OCI-LY7 (cell line): Measurements from ENCODE around the gene FMNL3. TPM values are rescaled to one million over a fixed set of nuclear protein-coding genes. Genes with fewer than 3 reads are reported as not detected.
"Not testable (repeated sequence)": the region's sequence is repeated elsewhere in the genome, so short reads cannot be mapped to it uniquely, and the experiment has no call there.

Experiments
- BruUV-seq: library from RNA; stranded (reverse); fragments of 400-500 nt; replicated peaks from 2 replicates; lab custom pipeline; 2021; lab: Mats Ljungman, UMichigan
- CTCF ChIA-PET: fragments of 300-600 bp; sonication (Branson Sonifier 250); formaldehyde crosslinking; loops from one replicate; lab custom pipeline; 2022; ENCODE audit warnings: antibody characterized with exemption; ENCODE audit not compliant: unreplicated experiment; lab: Charles Lee
- POLR2A ChIA-PET: fragments of 300-600 bp; sonication (Branson Sonifier 250); formaldehyde crosslinking; loops from one replicate; lab custom pipeline; 2022; ENCODE audit warnings: antibody characterized with exemption; lab: Charles Lee
- DNase-seq: peaks from one replicate; pipeline ENCODE4 v3.0.0-alpha.2; 2015; ENCODE audit warnings: low spot score
- H2AFZ ChIP-seq: fragments of 200-600 bp; sonication (generic), shearing (Covaris generic); 2 replicates; pipeline ENCODE4 v1.6.1; 2014; ENCODE audit warnings: mild to moderate bottlenecking, antibody characterized with exemption, low read length, moderate library complexity
- H3K27ac ChIP-seq: fragments of 200-600 bp; sonication (generic); 2 replicates; pipeline ENCODE4 v1.5.1; 2014; ENCODE audit warnings: mixed run types, low read depth, mild to moderate bottlenecking, moderate library complexity, low read length, inconsistent platforms; ENCODE audit not compliant: poor library complexity, severe bottlenecking
- H3K36me3 ChIP-seq: fragments of 200-600 bp; sonication (generic); 2 replicates; pipeline ENCODE4 v1.6.1; 2014; ENCODE audit warnings: mild to moderate bottlenecking, antibody characterized with exemption, low read length, moderate library complexity, mixed read lengths; ENCODE audit not compliant: insufficient read depth
- H3K4me1 ChIP-seq: fragments of 200-600 bp; sonication (generic); 2 replicates; pipeline ENCODE4 v1.5.1; 2014; ENCODE audit warnings: mild to moderate bottlenecking, low read length; ENCODE audit not compliant: insufficient read depth, poor library complexity, severe bottlenecking
- H3K4me2 ChIP-seq: fragments of 200-600 bp; sonication (generic); 2 replicates; pipeline ENCODE4 v1.6.1; 2014; ENCODE audit warnings: mild to moderate bottlenecking, low read length
- H3K4me3 ChIP-seq: fragments of 200-600 bp; sonication (generic); 2 replicates; pipeline ENCODE4 v1.5.1; 2014; ENCODE audit warnings: mild to moderate bottlenecking, low read depth, low read length; ENCODE audit not compliant: poor library complexity, severe bottlenecking
- H3K79me2 ChIP-seq: fragments of 200-600 bp; sonication (generic); 2 replicates; pipeline ENCODE4 v1.6.1; 2016; ENCODE audit warnings: low read depth, mild to moderate bottlenecking, low read length, moderate library complexity, mixed read lengths; ENCODE audit not compliant: insufficient read depth
- H3K9me2 ChIP-seq: fragments of 200-600 bp; sonication (generic); 2 replicates; pipeline ENCODE4 v1.6.1; 2016; ENCODE audit warnings: mild to moderate bottlenecking, low read length, mixed read lengths; ENCODE audit not compliant: insufficient read depth
- H3K9me3 ChIP-seq: fragments of 200-600 bp; sonication (generic); 2 replicates; pipeline ENCODE4 v1.6.1; 2014; ENCODE audit warnings: mild to moderate bottlenecking, mixed run types, low read length, mixed read lengths
- H4K20me1 ChIP-seq: fragments of 200-600 bp; sonication (generic); 2 replicates; pipeline ENCODE4 v1.6.1; 2014; ENCODE audit warnings: mild to moderate bottlenecking, antibody characterized with exemption, low read length, moderate library complexity, mixed read lengths; ENCODE audit not compliant: insufficient read depth
- CTCF ChIP-seq: fragments of 200-600 bp; sonication (generic); conservative IDR thresholded peaks from 2 replicates; pipeline ENCODE4 v1.5.1; 2014; ENCODE audit warnings: mild to moderate bottlenecking, antibody characterized with exemption, low read length, moderate library complexity, mixed read lengths
- EZH2phosphoT487 ChIP-seq: fragments of 200-600 bp; sonication (generic); IDR thresholded peaks from 2 replicates; pipeline ENCODE4 v1.6.1; 2018; ENCODE audit warnings: low read depth, borderline replicate concordance, mild to moderate bottlenecking, mixed run types, antibody characterized with exemption, low read length, moderate library complexity, mixed read lengths
- intact Hi-C: fragments of 100-400 bp; cut with micrococcal nuclease; formaldehyde crosslinking; loops from one replicate; pipeline ENCODE4 v1.10.0; 2022; ENCODE audit not compliant: unreplicated experiment
- total RNA-seq, 2 experiments: library from RNA; depleted of rRNA in 1 of 2; stranded (reverse); fragments of >200 nt in 1 of 2; shearing (Covaris generic) in 1 of 2; gene quantifications; 2 replicates each; pipeline ENCODE4 v1.2.3, GENCODE V29; 2014 to 2022

The FMNL3 gene
- total RNA-seq, 2 experiments from 2014 or later: 13.8 to 28.7 TPM

GRCh38 chr12:49734900-49735299 is 27.7 kb upstream of the FMNL3 start:
- H3K9me2 ChIP-seq, H3K79me2 ChIP-seq, BruUV-seq, intact Hi-C loops, H2AFZ ChIP-seq, H3K4me2 ChIP-seq, H3K9me3 ChIP-seq, POLR2A ChIA-PET, CTCF ChIA-PET, H4K20me1 ChIP-seq, H3K36me3 ChIP-seq, H3K4me3 ChIP-seq, DNase-seq, H3K4me1 ChIP-seq, H3K27ac ChIP-seq: not testable (repeated sequence)

GRCh38 chr12:49733219-49734017 is 26.2 kb upstream of the FMNL3 start:
- no peaks in the 10 kb centered on the region for H3K4me1 ChIP-seq
- ChIA-PET CTCF (no interaction called here), POLR2A (no interaction called here)
- no peaks in the 10 kb centered on the region for H3K79me2 ChIP-seq
- DNase-seq: no peak
- H3K4me3 ChIP-seq: no peak overlapping the region
- TF ChIP-seq CTCF (peak; percentile 40; the same call in 1 of the 2 replicates), EZH2phosphoT487 (no peak)
- H4K20me1 ChIP-seq: no peaks in the 10 kb centered on the region
- H3K9me2 ChIP-seq: no peaks in the 10 kb centered on the region
- H3K4me2 ChIP-seq: no peak overlapping the region
- intact Hi-C loops: no loop called here
- H3K9me3 ChIP-seq: no peaks in the 10 kb centered on the region
- no TSS peak for BruUV-seq
- H2AFZ ChIP-seq: no peak overlapping the region
- H3K36me3 ChIP-seq: no peaks in the 10 kb centered on the region
- H3K27ac ChIP-seq: no peak overlapping the region

- CTCF ChIA-PET: no interaction called here
- Histone ChIP-seq H2AFZ (no peak overlapping the region), H3K4me3 (no peak overlapping the region), H3K27ac (no peak overlapping the region), H3K36me3 (no peaks in the 10 kb centered on the region), H3K9me3 (no peaks in the 10 kb centered on the region), H3K4me1 (no peaks in the 10 kb centered on the region), H3K9me2 (no peaks in the 10 kb centered on the region), H4K20me1 (no peaks in the 10 kb centered on the region), H3K79me2 (no peaks in the 10 kb centered on the region), H3K4me2 (no peak overlapping the region)
- no TSS peak for BruUV-seq
- no peak for TF ChIP-seq EZH2phosphoT487
- no peak for TF ChIP-seq CTCF
- intact Hi-C loops: no loop called here
- POLR2A ChIA-PET: no interaction called here
- DNase-seq: no peak
These were observed 23.4 kb upstream of the FMNL3 start for GRCh38 chr12:49730568-49731101.
